OCI-LY1 (cell line): Measurements from ENCODE around the gene S1PR4.

Experiments used
- H2AFZ ChIP-seq: fragments of 200-600 bp; sonication (generic), shearing (Covaris generic); 2 replicates; pipeline ENCODE4 v1.6.0; 2014; ENCODE audit warnings: antibody characterized with exemption, mild to moderate bottlenecking, low read length
- H3F3A ChIP-seq: fragments of 200-600 bp; sonication (generic), shearing (Covaris generic); 2 replicates; pipeline ENCODE4 v1.6.0; 2014; ENCODE audit warnings: mild to moderate bottlenecking, antibody characterized with exemption, low read length, moderate library complexity; ENCODE audit not compliant: insufficient read depth
- H3K27ac ChIP-seq: fragments of 200-600 bp; sonication (generic); 2 replicates; pipeline ENCODE4 v1.5.1; 2014; ENCODE audit warnings: low read length, mixed run types, mild to moderate bottlenecking, low read depth; ENCODE audit not compliant: poor library complexity, severe bottlenecking
- H3K27me3 ChIP-seq: fragments of 200-600 bp; sonication (generic); 2 replicates; pipeline ENCODE4 v1.6.0; 2014; ENCODE audit warnings: antibody characterized with exemption, mild to moderate bottlenecking, low read length, moderate library complexity; ENCODE audit not compliant: insufficient read depth
- H3K36me3 ChIP-seq: fragments of 200-600 bp; sonication (generic); 2 replicates; pipeline ENCODE4 v1.6.1; 2014; ENCODE audit warnings: mild to moderate bottlenecking, antibody characterized with exemption, low read length, moderate library complexity, mixed read lengths; ENCODE audit not compliant: insufficient read depth
- H3K4me1 ChIP-seq: fragments of 200-600 bp; sonication (generic); 2 replicates; pipeline ENCODE4 v1.5.1; 2014; ENCODE audit warnings: mild to moderate bottlenecking, low read length, moderate library complexity; ENCODE audit not compliant: insufficient read depth, severe bottlenecking
- H3K4me2 ChIP-seq: fragments of 200-600 bp; sonication (generic), shearing (Covaris generic); 2 replicates; pipeline ENCODE4 v1.6.1; 2014; ENCODE audit warnings: low read length
- H3K4me3 ChIP-seq: fragments of 200-600 bp; sonication (generic); 2 replicates; pipeline ENCODE4 v1.5.1; 2014; ENCODE audit warnings: low read length, low read depth, mild to moderate bottlenecking, mixed read lengths; ENCODE audit not compliant: poor library complexity, severe bottlenecking
- H3K79me2 ChIP-seq: fragments of 200-600 bp; shearing (Covaris generic); 2 replicates; pipeline ENCODE4 v1.6.1; 2016; ENCODE audit warnings: mixed run types, low read length, mixed read lengths; ENCODE audit not compliant: insufficient read depth
- H3K9ac ChIP-seq: fragments of 200-600 bp; sonication (generic), shearing (Covaris generic); 2 replicates; pipeline ENCODE4 v1.6.1; 2014; ENCODE audit warnings: mild to moderate bottlenecking, low read length, mixed read lengths
- H3K9me2 ChIP-seq: fragments of 200-600 bp; sonication (generic), shearing (Covaris generic); 2 replicates; pipeline ENCODE4 v1.6.1; 2014; ENCODE audit warnings: low read depth, mild to moderate bottlenecking, low read length, mixed read lengths
- H3K9me3 ChIP-seq: fragments of 200-600 bp; shearing (Covaris generic); 2 replicates; pipeline ENCODE4 v1.6.1; 2014; ENCODE audit warnings: low read length, mixed read lengths
- H4K20me1 ChIP-seq: fragments of 200-600 bp; sonication (generic), shearing (Covaris generic); 2 replicates; pipeline ENCODE4 v1.6.0; 2016; ENCODE audit warnings: mild to moderate bottlenecking, low read length; ENCODE audit not compliant: insufficient read depth
- EZH2 ChIP-seq: fragments of 200-600 bp; sonication (generic), shearing (Covaris generic); IDR thresholded peaks from 2 replicates; pipeline ENCODE4 v1.8.0; 2017; ENCODE audit warnings: borderline replicate concordance, mixed run types, mild to moderate bottlenecking, antibody characterized with exemption, low read length, moderate library complexity, mixed read lengths
- TF ChIP-seq, protein P1 (sequence below): fragments of 200-600 bp; sonication (generic), shearing (Covaris generic); IDR thresholded peaks from 2 replicates; pipeline ENCODE4 v1.5.1; 2017; ENCODE audit warnings: mild to moderate bottlenecking, antibody characterized with exemption, low read length, moderate library complexity, mixed read lengths

S1PR4 gene

DNA sequence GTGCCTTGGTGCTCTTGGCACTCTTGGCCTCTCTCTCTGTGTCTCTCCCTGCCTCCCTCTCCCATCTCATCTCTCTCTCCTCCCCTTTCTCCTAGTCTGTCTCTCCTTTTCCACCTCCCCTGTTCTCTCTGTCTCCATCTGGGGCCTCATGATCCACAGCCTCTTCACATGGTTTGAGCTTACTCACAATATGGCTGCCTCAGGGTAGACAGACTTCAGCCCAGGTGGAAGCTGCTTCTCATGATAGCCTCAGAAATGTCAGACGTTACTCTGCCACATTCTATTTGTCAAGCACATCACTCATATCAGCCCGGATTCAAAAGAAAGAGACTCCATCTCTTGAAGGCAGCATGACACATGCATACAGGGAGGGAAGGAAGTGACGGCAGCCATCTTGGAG lies 18.4 kb upstream of the S1PR4 start:
- TF ChIP-seq, protein P1, sequence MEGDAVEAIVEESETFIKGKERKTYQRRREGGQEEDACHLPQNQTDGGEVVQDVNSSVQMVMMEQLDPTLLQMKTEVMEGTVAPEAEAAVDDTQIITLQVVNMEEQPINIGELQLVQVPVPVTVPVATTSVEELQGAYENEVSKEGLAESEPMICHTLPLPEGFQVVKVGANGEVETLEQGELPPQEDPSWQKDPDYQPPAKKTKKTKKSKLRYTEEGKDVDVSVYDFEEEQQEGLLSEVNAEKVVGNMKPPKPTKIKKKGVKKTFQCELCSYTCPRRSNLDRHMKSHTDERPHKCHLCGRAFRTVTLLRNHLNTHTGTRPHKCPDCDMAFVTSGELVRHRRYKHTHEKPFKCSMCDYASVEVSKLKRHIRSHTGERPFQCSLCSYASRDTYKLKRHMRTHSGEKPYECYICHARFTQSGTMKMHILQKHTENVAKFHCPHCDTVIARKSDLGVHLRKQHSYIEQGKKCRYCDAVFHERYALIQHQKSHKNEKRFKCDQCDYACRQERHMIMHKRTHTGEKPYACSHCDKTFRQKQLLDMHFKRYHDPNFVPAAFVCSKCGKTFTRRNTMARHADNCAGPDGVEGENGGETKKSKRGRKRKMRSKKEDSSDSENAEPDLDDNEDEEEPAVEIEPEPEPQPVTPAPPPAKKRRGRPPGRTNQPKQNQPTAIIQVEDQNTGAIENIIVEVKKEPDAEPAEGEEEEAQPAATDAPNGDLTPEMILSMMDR, result no peak
- TF ChIP-seq EZH2, result no peak
- no peaks in the 10 kb centered on the region for H4K20me1 ChIP-seq
- no peaks in the 10 kb centered on the region for H3K4me1 ChIP-seq
- no peaks in the 10 kb centered on the region for H3K9me2 ChIP-seq
- no peak overlapping the region for H2AFZ ChIP-seq
- H3K4me2 ChIP-seq, result no peak overlapping the region
- H3K9me3 ChIP-seq, result no peaks in the 10 kb centered on the region
- H3K9ac ChIP-seq, result no peak overlapping the region
- no peaks in the 10 kb centered on the region for H3F3A ChIP-seq
- H3K79me2 ChIP-seq, result no peaks in the 10 kb centered on the region
- no peaks in the 10 kb centered on the region; the same call in 1 of the 2 replicates for H3K27me3 ChIP-seq
- no peaks in the 10 kb centered on the region for H3K36me3 ChIP-seq
- H3K4me3 ChIP-seq, result no peak overlapping the region
- H3K27ac ChIP-seq, result no peak overlapping the region

DNA sequence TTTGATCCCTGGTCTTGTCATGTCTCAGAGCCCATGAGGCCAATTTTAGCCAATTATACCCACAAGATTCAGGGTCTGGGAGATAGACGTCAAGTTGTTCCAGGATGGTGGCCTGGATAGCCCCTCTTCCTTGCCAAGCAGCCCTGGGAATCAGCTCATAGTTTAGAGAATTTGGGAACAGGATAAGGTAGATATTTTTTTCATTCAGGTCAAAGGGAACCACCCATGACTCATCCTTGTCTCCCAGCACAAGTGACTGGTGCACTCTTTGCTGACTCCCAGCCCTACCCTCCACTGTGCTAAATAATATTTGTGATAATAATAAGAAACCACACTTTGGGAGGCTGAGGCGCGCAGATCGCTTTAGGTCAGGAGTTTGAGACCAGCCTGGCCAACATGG lies 17.1 kb upstream of the S1PR4 start:
- H3K4me1 ChIP-seq, result no peaks in the 10 kb centered on the region
- H4K20me1 ChIP-seq, result no peaks in the 10 kb centered on the region
- H3K36me3 ChIP-seq, result no peaks in the 10 kb centered on the region
- no peak overlapping the region for H2AFZ ChIP-seq
- no peaks in the 10 kb centered on the region for H3F3A ChIP-seq
- H3K9me2 ChIP-seq, result no peaks in the 10 kb centered on the region
- no peak overlapping the region for H3K4me3 ChIP-seq
- H3K9ac ChIP-seq, result no peak overlapping the region
- H3K4me2 ChIP-seq, result no peak overlapping the region
- no peak overlapping the region for H3K27ac ChIP-seq
- H3K9me3 ChIP-seq, result no peaks in the 10 kb centered on the region
- H3K27me3 ChIP-seq, result no peaks in the 10 kb centered on the region
- TF ChIP-seq EZH2, result no peak
- TF ChIP-seq, protein P1, result no peak
- no peaks in the 10 kb centered on the region for H3K79me2 ChIP-seq

DNA sequence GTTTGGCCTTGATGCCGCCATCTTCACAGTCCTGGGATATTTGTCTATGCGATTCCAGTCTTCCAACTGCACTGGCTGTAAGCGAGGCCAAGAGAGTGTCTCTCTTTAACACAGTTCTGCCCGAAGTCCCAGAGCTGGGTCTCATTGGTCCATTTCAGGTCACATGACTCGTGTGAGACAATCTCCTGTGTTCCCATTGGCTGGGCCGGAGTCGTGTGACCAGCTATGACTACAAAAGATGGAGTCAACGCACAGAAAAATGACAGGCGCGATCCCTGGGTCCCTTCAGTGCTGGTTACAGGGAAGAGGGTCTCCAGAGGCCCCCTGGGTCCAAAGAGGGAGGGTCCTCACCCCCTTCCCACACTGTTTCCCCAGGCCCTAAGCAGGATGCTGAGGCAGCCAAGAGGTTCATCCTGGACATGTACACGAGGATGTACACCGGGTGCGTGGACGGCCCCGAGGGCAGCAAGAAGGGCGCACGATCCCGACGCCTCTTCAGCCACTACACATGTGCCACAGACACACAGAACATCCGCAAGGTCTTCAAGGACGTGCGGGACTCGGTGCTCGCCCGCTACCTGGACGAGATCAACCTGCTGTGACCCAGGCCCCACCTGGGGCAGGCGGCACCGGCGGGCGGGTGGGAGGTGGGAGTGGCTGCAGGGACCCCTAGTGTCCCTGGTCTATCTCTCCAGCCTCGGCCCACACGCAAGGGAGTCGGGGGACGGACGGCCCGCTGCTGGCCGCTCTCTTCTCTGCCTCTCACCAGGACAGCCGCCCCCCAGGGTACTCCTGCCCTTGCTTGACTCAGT lies 15.9 kb upstream of the S1PR4 start:
- Histone ChIP-seq H3K9me3 (no peaks in the 10 kb centered on the region), H3F3A (no peaks in the 10 kb centered on the region), H3K9ac (no peak overlapping the region), H3K4me1 (no peaks in the 10 kb centered on the region), H3K27me3 (no peaks in the 10 kb centered on the region), H3K36me3 (no peaks in the 10 kb centered on the region), H3K4me3 (no peak overlapping the region), H3K27ac (no peak overlapping the region), H3K79me2 (no peaks in the 10 kb centered on the region), H3K9me2 (no peaks in the 10 kb centered on the region), H3K4me2 (no peak overlapping the region), H4K20me1 (no peaks in the 10 kb centered on the region), H2AFZ (no peak overlapping the region)
- TF ChIP-seq, protein P1, result no peak
